Neutrophil (primary cell): ENCODE data around the gene FAM229A.

Source experiments
- H3K27ac ChIP-seq: fragments of 200-600 bp; sonication (generic); 2 replicates; pipeline ENCODE4 v1.5.1; 2016; ENCODE audit warnings: mild to moderate bottlenecking, moderate library complexity
- H3K27me3 ChIP-seq: fragments of 200-600 bp; sonication (generic); 2 replicates; pipeline ENCODE4 v1.6.0; 2016; ENCODE audit warnings: mild to moderate bottlenecking
- H3K36me3 ChIP-seq: fragments of 200-600 bp; sonication (generic); 2 replicates; pipeline ENCODE4 v1.5.1; 2017
- H3K4me1 ChIP-seq, 2 experiments: fragments of 200-600 bp in 1 of 2; sonication (generic) in 1 of 2; 1 replicate in 1 of 2; 2 replicates in 1 of 2; pipeline versions ENCODE4 v1.5.1 to v1.6.1; 2013 to 2016; ENCODE audit warnings: low read depth in 1 of 2, low read length in 1 of 2, mild to moderate bottlenecking in 1 of 2, moderate library complexity in 1 of 2; ENCODE audit not compliant: control insufficient read depth in 1 of 2, insufficient read depth in 1 of 2
- H3K4me3 ChIP-seq, 2 experiments: fragments of 200-600 bp in 1 of 2; sonication (generic) in 1 of 2; 1 replicate in 1 of 2; 2 replicates in 1 of 2; pipeline ENCODE4 v1.5.1; 2013 to 2016; ENCODE audit warnings: low read depth in 1 of 2, low read length in 1 of 2, mild to moderate bottlenecking in 1 of 2, moderate library complexity in 1 of 2
- H3K9me3 ChIP-seq: fragments of 200-600 bp; sonication (generic); 2 replicates; pipeline ENCODE4 v1.5.1; 2016
- TF ChIP-seq, protein P1 (sequence below): fragments of 200-600 bp; sonication (generic); IDR thresholded peaks from 2 replicates; pipeline ENCODE4 v1.5.1; 2016; ENCODE audit warnings: antibody characterized with exemption

The FAM229A gene, protein sequence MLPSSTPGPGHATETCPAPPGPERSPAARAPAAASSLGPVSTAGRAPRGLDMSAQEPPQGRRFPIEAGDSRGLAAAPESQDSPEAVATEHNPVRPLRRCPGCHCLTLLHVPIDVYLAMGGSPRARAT

DNA sequence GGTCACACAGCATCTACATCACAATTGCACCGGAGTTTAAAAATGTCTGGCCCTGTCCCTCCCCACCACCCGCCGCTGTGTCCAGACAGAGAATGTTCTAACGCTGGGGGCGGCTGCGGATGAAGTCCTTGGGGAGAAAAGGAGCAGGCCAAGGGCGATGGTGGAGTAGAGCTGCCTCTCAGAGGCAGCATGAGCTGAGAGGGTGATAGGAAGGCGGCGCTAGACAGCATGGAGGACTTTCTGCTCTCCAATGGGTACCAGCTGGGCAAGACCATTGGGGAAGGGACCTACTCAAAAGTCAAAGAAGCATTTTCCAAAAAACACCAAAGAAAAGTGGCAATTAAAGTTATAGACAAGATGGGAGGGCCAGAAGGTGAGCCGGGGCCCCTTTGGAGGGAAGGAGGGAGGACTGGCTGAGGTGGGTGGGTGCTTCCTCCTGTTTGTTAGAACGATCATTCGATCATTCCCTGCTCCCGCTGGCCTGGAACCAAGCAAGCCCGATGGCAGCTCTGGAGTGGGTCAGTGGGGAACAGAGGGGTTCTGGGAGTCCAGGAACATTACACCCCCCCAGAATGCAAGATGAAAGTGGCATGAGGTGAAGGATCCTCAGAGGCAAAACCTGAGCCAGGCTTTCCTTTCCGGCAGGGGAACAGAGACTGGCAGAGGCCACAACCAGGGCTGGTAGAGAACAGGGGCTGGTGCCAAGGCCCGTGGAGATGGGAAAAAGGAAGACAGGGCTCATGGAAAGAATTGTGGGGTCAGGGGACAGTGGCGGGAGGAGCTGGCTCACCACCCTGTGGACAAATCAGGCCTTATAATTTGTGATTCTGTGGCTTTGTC, at the start of gene FAM229A, which contains the start of gene TSSK3:
Gene FAM229A, minus strand, starts transcription at position 12 of the 840 bp plus-strand sequence. CDS start 394 bp downstream, outside the sequence.
Gene TSSK3, plus strand, starts transcription at position 66 of the 840 bp plus-strand sequence. Its CDS starts 163 bp downstream, at position 229.
- peaks cover 57% of the 10 kb centered on the region for H3K36me3 ChIP-seq
- H3K27me3 ChIP-seq, result peaks cover 42% of the 10 kb centered on the region
- no peak within 1 kb of the TSS for H3K27ac ChIP-seq
- TF ChIP-seq, protein P1, sequence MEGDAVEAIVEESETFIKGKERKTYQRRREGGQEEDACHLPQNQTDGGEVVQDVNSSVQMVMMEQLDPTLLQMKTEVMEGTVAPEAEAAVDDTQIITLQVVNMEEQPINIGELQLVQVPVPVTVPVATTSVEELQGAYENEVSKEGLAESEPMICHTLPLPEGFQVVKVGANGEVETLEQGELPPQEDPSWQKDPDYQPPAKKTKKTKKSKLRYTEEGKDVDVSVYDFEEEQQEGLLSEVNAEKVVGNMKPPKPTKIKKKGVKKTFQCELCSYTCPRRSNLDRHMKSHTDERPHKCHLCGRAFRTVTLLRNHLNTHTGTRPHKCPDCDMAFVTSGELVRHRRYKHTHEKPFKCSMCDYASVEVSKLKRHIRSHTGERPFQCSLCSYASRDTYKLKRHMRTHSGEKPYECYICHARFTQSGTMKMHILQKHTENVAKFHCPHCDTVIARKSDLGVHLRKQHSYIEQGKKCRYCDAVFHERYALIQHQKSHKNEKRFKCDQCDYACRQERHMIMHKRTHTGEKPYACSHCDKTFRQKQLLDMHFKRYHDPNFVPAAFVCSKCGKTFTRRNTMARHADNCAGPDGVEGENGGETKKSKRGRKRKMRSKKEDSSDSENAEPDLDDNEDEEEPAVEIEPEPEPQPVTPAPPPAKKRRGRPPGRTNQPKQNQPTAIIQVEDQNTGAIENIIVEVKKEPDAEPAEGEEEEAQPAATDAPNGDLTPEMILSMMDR, result no peak
- peaks cover 3 to 11% of the 10 kb centered on the region in 2 experiments for H3K4me1 ChIP-seq
- no peaks in the 10 kb centered on the region for H3K9me3 ChIP-seq
- H3K4me3 ChIP-seq, result peak within 1 kb of the TSS in 1 of 2 experiments; percentile 43

DNA sequence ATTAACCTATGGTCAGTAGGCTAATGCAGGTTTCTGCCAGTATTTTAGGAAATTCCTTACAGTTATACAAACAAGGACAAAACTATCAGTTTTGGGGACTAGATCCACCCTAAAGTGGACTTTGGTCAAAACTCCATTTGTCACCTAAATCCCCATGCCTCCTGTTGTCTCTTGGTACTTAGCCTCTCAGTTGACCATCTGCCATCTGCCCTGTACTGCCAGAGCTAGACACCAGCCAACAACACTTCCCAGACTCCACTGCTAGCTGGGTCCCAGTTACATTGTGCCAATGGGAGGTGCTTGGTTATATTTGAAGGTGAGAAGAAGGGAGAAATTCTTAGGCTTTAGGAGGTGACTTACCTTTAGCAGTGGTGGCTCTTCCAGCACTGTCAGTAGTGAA, 49.0 kb upstream of the FAM229A start:
- no peak overlapping the region for H3K27ac ChIP-seq
- no peak overlapping the region for H3K4me3 ChIP-seq
- H3K4me1 ChIP-seq, result no peaks in the 10 kb centered on the region
- TF ChIP-seq, protein P1, result no peak
- H3K36me3 ChIP-seq, result no peaks in the 10 kb centered on the region
- H3K27me3 ChIP-seq, result peaks cover 27% of the 10 kb centered on the region
- no peaks in the 10 kb centered on the region for H3K9me3 ChIP-seq

DNA sequence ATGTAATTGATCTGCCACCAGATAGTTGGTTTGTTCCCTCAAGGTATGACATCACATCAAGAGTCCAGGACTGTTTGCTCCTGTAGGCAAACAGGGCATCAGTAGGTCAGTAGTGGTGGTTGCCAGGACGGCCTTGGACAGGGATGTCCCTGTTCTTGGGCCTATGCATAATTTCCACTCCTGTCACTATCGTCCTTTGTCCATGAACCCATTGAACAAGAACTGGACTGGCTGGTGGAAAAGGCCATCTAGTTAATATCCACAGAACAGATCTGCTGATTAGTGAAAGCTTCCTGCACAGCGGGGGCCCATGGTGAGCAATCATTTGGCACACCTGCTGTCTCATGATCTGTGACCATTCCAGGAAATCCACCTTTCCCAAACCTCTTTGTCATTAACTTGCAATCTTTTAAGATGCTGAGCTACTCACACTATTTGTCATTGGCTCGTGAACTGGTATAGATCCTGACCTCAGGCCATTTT, 44.4 kb upstream of the FAM229A start:
- no peaks in the 10 kb centered on the region for H3K4me1 ChIP-seq
- no peaks in the 10 kb centered on the region for H3K36me3 ChIP-seq
- TF ChIP-seq, protein P1, result no peak
- peaks cover 14% of the 10 kb centered on the region for H3K27me3 ChIP-seq
- no peak overlapping the region for H3K27ac ChIP-seq
- no peaks in the 10 kb centered on the region for H3K9me3 ChIP-seq
- H3K4me3 ChIP-seq, result no peak overlapping the region

DNA sequence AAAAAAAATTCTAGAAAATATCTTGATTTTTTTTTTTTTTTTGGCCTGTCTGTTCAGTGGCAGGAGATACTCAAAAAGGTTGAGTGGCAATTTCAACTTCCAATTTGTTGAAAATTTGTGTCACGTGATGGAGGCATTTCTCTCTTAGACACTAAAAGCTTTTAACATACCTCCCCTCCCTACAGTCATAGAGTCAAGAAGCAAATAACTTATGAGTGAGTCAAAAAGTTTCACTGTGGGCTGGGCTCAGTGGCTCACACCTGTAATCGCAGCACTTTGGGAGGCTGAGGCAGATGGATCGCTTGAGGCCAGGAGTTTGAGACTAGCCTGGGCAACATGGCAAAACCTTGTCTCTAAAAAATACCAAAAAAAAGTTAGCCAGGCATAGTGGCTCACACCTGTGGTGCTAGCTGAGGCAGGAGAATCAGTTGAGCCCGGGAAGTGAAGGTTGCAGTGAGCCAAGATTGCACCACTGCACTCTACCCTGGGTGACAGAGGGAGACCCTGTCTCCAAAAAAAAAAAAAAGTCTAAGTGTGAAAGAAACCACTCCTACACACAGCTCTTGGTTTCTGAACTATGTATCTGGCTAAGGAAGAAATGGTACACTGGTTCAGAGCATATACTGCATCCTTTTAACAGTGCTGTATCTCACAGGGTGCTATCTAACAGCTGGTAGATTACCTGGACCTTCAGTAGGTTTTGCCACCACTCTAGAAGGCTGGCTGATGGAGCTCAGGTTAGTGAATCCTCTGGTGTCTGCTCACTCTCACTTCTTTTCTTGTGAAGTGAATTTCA, 43.6 kb upstream of the FAM229A start:
- Histone ChIP-seq H3K9me3 (no peaks in the 10 kb centered on the region), H3K27ac (no peak overlapping the region), H3K27me3 (peaks cover 6% of the 10 kb centered on the region), H3K36me3 (no peaks in the 10 kb centered on the region), H3K4me1 (peaks cover 0 to 2% of the 10 kb centered on the region in 2 experiments), H3K4me3 (no peak overlapping the region)
- TF ChIP-seq, protein P1, result no peak

DNA sequence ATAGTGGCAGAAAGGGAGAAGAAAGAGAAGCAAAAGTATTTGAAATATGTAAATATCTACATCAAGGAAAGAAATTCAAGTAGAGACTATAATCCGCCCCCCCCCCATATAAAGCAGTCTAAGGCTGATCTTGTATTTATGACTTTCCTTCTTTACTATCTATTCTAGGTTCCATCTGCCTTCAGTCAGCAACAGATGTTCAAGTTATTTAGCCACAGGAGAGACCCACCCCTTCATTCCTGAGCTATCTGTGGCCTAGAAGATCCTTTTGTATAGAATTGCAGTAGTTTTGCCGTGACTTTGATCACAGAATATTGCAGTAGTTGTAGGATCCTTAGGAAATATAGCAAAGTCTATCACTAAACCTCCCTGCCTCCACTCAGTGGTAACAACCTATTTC, 42.7 kb upstream of the FAM229A start:
- no peaks in the 10 kb centered on the region for H3K9me3 ChIP-seq
- H3K27ac ChIP-seq, result no peak overlapping the region
- no peak overlapping the region for H3K4me3 ChIP-seq
- H3K27me3 ChIP-seq, result no peaks in the 10 kb centered on the region
- peaks cover 0 to 3% of the 10 kb centered on the region in 2 experiments for H3K4me1 ChIP-seq
- TF ChIP-seq, protein P1, result no peak
- H3K36me3 ChIP-seq, result no peaks in the 10 kb centered on the region
